ENCODE measurements around the gene KCNIP1. TPM values are rescaled to one million over a fixed set of nuclear protein-coding genes. Genes with fewer than 3 reads are reported as not detected.

KCNIP1 gene
- total and polyA plus RNA-seq, 2 of the 13 experiments (the other 11 are each of a cell fraction or from before 2014, with no cell fraction given): not detected

DNA sequence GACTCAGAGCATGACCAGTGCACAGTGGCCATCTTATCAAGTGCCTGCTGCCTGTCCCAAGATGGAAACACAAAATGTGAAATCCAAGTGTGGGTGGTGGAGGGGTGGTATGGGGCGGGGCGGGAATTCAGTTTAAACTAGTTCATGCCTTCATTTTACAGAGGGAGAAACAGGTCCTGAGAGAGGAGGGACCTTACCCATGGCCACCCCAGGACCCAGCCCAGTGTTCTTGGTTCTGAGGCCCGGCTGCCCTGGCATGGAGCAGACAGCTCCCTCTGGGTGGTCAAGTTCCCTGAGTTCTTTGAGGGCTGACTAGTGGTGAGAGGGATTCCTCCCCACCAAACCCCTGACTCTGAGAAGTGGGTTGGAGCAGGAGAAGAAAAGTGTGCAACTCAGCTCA, 20.8 kb downstream of the KCNIP1 start:
- POLR2A ChIA-PET: no interaction called here
- H3K4me2 ChIP-seq (ENCODE audit: low read depth, low read length): no peak overlapping the region
- H3K9me3 ChIP-seq (ENCODE audit: low read length): no peaks in the 10 kb centered on the region
- ATAC-seq: no peak
- FAIRE-seq: no peak
- no peak for DNase-seq (ENCODE audit: low spot score)
- no peak overlapping the region for H2AFZ ChIP-seq (ENCODE audit: low read length)
- no peak overlapping the region for H3K4me3 ChIP-seq (replicated peaks in 1 of 3; ENCODE audit: insufficient read depth in 1 of 3, low read depth in 2 of 3, low read length in 3 of 3)
- H3K36me3 ChIP-seq (replicated peaks in 1 of 2; ENCODE audit: control insufficient read depth in 1 of 2, insufficient read depth in 2 of 2, low read length in 2 of 2): no peaks in the 10 kb centered on the region
- TF ChIP-seq NAIF1 (CRISPR knock-in tag; IDR thresholded peaks at IDR 0.05; ENCODE audit: borderline replicate concordance): no peak
- TF ChIP-seq ZNF44 (CRISPR knock-in tag; IDR thresholded peaks at IDR 0.05): no peak
- no peak for TF ChIP-seq ELF1 (CRISPR knock-in tag; IDR thresholded peaks at IDR 0.05)
- no peak for TF ChIP-seq SMAD1 (CRISPR knock-in tag; IDR thresholded peaks at IDR 0.05; ENCODE audit: borderline replicate concordance, low read depth)
- no peak for TF ChIP-seq TBL1XR1 (IDR thresholded peaks at IDR 0.05; ENCODE audit: borderline replicate concordance, low read length, partially characterized antibody)
- TF ChIP-seq MED1 (CRISPR knock-in tag; IDR thresholded peaks at IDR 0.05): no peak
- TF ChIP-seq ZNF225 (CRISPR knock-in tag; IDR thresholded peaks at IDR 0.05): no peak
- TF ChIP-seq KAT8 (CRISPR knock-in tag; IDR thresholded peaks at IDR 0.05): no peak
- TF ChIP-seq, protein P1, sequence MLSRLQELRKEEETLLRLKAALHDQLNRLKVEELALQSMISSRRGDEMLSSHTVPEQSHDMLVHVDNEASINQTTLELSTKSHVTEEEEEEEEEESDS (CRISPR knock-in tag; IDR thresholded peaks at IDR 0.05; ENCODE audit: borderline replicate concordance): no peak
- no peak for TF ChIP-seq ZNF264 (CRISPR knock-in tag; IDR thresholded peaks at IDR 0.05)
- TF ChIP-seq, protein P2, sequence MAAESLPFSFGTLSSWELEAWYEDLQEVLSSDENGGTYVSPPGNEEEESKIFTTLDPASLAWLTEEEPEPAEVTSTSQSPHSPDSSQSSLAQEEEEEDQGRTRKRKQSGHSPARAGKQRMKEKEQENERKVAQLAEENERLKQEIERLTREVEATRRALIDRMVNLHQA (CRISPR knock-in tag; IDR thresholded peaks at IDR 0.05): no peak
- TF ChIP-seq YEATS4 (CRISPR knock-in tag; IDR thresholded peaks at IDR 0.05; ENCODE audit: borderline replicate concordance): no peak
- no peak for TF ChIP-seq GATAD2A (CRISPR knock-in tag; IDR thresholded peaks at IDR 0.05)
- no peak for TF ChIP-seq ZSCAN25 (CRISPR knock-in tag; IDR thresholded peaks at IDR 0.05)
- TF ChIP-seq, protein P3, sequence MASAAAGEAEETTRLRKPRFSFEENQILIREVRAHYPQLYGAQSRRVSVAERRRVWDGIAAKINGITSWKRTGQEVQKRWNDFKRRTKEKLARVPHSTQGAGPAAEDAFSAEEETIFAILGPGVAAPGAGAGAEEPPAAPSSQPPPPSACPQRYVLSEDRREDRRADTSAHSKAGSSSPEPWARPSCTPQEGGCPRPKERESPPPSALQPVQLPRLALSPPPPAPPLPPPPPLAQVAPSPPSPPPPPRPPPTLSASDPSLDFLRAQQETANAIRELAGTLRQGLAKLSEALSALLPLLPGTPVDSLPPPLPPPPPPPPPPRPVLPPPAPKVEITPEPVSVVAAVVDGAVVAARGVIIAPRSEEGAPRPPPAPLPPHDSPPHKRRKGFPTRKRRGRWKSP (CRISPR knock-in tag; IDR thresholded peaks at IDR 0.05): no peak
- no peak for TF ChIP-seq PAX8 (CRISPR knock-in tag; IDR thresholded peaks at IDR 0.05; ENCODE audit: borderline replicate concordance)
- no peak for TF ChIP-seq ZNF350 (CRISPR knock-in tag; IDR thresholded peaks at IDR 0.05; ENCODE audit: borderline replicate concordance, low read depth)
- no peak for TF ChIP-seq ZNF747 (CRISPR knock-in tag; IDR thresholded peaks at IDR 0.05; ENCODE audit: borderline replicate concordance)
- TF ChIP-seq ZNF878 (CRISPR knock-in tag; IDR thresholded peaks at IDR 0.05): no peak
- no peak for TF ChIP-seq SIX4 (CRISPR knock-in tag; IDR thresholded peaks at IDR 0.05)
- no peak overlapping the region for H3K27ac ChIP-seq (ENCODE audit: extremely low read length, insufficient read depth, low read length)
- H3K79me2 ChIP-seq (ENCODE audit: insufficient read depth, low read length): no peaks in the 10 kb centered on the region
- H3K27me3 ChIP-seq (ENCODE audit: control insufficient read depth in 1 of 2, insufficient read depth in 2 of 2, low read length in 2 of 2): peaks cover 0 to 3% of the 10 kb centered on the region in 2 experiments; a peak in 2 of 5 replicates
- H3K4me1 ChIP-seq (ENCODE audit: insufficient read depth, low read length): no peaks in the 10 kb centered on the region
- in situ Hi-C loops (cut with HindIII; ENCODE audit: extremely low pct_ligation_motif_present, low pct_unique_long_range_greater_than_20kb) (no loop called here), intact Hi-C loops (cut with micrococcal nuclease; ENCODE audit: unreplicated experiment) (no loop called here)
- no peaks in the 10 kb centered on the region for H4K20me1 ChIP-seq (ENCODE audit: insufficient read depth, low read length)
- no TSS peak for BruUV-seq (replicated peaks)
- WGBS (ENCODE audit: low lambda C conversion rate): 0% methylated on average over 2 of the region's 3 CpGs
- CTCF ChIA-PET (ENCODE audit: low intra/inter-chr PET ratio, low total read pairs): no interaction called here
- H3K9ac ChIP-seq (ENCODE audit: insufficient read depth, low read depth, low read length): no peak overlapping the region

All from HepG2 (cell line).